GM18873 (cell line): ENCODE results near the gene GATAD2B.
"Not testable (repeated sequence)": the region's sequence is repeated elsewhere in the genome, so short reads cannot be mapped to it uniquely, and the experiment has no call there.

Experiments
- ATAC-seq: cut with Tn5 transposase; IDR thresholded peaks from one replicate; pipeline ENCODE4 v1.9.1; 2021; ENCODE audit warnings: mild to moderate bottlenecking, moderate library complexity, moderate number of reproducible peaks; ENCODE audit not compliant: unreplicated experiment, low FRiP score

Gene GATAD2B

DNA sequence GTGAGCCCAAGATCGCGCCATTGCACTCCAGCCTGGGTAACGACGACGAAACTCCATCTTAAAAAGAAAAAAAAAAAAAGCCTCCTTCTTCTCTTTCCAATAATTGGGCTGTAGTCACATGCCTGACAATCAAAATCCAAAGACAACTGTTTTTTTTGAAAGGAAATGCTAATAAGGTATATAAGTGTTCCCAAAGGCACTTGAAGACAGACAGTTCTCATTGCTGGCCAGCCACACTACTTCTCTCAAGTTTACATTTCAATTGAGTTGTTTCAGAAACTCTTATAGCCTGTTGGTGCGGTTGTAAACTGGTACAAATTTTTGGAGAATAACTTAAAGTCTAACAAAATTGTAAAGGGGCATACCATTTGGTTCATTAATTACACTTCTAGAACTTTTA, 23.3 kb downstream of the GATAD2B start:
- ATAC-seq, result no peak

GRCh38 chr1:153895866-153896265, 26.9 kb downstream of the GATAD2B start:
- ATAC-seq, result not testable (repeated sequence)

- ATAC-seq, result not testable (repeated sequence)
Observed at GRCh38 chr1:153891042-153891441, 31.7 kb downstream of the GATAD2B start.

DNA sequence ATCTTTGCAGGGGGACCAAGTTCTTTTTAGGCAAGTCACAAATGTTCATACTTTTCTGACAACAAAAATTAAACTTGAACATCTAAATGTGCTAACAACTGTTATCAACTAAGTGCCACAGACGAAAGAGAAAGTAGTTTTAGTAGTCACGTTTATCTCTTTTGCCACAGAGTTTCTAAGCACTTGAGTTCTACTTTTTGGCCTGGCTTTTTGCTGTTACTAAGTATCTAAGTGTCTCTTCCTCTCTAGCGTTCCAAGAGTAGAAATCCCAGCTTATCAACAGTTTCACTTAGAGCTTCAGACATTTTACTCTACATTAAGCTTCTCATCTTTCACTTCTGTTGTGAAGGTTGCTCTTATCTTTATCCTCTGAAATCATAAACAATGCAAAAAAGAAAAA, 34.2 kb downstream of the GATAD2B start:
- ATAC-seq, result no peak

DNA sequence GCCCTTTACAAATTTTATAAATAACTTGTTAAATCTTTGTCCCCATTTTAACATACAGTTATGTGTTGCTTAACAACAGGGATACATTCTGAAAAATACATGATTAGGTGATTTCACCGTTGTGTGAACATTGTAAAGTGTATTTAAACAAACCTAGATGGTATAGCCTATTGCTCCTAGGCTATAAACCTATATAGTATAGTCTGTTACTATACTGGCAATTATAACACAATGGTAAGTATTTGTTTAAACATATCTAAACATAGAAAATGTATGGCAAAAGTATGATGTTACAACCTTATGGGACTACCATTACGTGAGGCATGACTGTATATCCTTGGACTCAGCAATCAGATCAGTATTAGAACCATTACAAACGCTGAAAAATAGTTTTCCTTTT, 36.6 kb downstream of the GATAD2B start:
- no peak for ATAC-seq

GRCh38 chr1:153883223-153883622, 39.5 kb downstream of the GATAD2B start:
- ATAC-seq, result no peak

- no peak for ATAC-seq
Observed at GRCh38 chr1:153882296-153882912, 40.4 kb downstream of the GATAD2B start.

- ATAC-seq, result no peak
Observed at GRCh38 chr1:153881751-153882150, 41.0 kb downstream of the GATAD2B start.

GRCh38 chr1:153880962-153881361, 41.8 kb downstream of the GATAD2B start:
- no peak for ATAC-seq

GRCh38 chr1:153880024-153880423, 42.7 kb downstream of the GATAD2B start:
- no peak for ATAC-seq

GRCh38 chr1:153877112-153877511, 45.7 kb downstream of the GATAD2B start:
- no peak for ATAC-seq

GRCh38 chr1:153872934-153873333, 49.8 kb downstream of the GATAD2B start:
- no peak for ATAC-seq

DNA sequence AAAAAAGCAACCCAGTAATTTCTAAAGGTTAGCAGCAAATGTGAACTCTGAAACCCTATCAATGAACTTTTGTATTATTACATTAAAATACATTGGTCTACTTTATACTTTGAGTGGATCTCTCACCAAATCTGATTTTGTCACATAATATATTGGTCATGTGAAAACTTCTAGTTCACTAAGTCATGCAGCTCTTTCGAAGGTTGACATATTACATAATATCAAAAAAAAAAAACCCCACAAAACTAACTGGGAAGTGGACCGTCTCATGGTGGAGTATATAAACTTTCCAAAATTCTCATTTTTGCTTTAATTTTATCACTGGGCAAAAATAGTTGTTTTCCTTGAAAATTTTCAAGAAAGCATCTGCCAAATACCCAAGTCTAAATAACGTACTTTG, 50.4 kb downstream of the GATAD2B start:
- no peak for ATAC-seq

- ATAC-seq, result no peak
Observed at GRCh38 chr1:153869486-153869885, 53.3 kb downstream of the GATAD2B start.

GRCh38 chr1:153866045-153866850, 56.5 kb downstream of the GATAD2B start:
- ATAC-seq, result no peak

DNA sequence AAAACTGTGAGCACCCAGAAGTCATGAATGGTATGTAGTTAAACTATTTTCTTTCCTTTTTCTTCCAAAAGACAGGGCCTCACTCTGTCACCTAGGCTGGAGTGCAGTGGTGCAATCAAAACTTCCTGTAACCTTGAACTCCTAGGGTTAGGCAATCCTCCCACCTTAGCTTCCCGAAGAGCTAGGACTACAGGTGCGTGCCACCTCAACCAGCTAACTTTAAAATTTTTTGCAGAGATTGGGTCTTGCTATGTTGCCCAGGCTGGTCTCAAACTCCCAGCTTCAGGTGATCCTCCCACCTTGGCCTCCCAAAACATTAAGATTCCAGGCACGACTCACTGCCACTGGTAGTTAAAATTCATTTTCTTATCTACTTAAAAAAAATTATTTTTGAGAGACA, 62.5 kb downstream of the GATAD2B start:
- ATAC-seq, result no peak

DNA sequence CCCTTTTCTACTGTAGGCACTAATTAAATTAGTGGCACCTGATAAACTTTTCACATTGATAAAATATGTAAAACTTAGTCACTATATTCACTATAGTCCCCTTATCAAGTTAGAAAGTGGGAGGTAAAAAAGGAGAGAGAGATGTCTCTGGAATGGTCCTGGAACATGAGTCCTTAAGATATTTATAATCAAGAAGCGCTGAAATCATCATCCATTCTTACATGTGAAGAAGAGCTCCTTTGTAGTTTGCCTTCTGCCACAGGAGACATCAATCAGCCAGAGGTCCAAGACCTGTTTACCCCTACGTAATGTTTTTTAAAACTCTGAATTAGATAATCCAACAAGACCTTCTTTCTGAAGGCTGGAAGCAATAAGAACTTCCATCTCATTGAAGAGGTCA, 65.3 kb downstream of the GATAD2B start:
- no peak for ATAC-seq

GRCh38 chr1:153856763-153857162, 66.0 kb downstream of the GATAD2B start:
- ATAC-seq, result no peak

DNA sequence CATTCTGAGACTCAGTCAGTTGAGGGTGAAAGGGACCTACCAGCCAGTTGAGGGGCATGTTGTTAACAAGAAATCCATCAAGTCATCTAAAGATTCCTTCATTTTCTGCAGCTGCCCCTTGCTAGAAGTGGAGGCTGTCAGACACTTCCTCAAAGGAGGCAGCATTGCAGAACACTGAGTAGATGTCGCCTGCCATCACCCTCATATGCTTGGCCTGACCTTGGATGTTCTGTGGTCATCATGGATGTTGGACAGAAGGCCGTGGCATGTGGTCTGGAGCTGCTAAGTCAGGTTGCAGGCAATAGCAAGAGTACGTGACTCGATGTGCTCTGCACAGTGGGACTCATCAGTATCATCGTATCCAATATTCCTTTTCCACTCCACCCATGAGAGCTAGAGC, 70.6 kb downstream of the GATAD2B start:
- no peak for ATAC-seq

DNA sequence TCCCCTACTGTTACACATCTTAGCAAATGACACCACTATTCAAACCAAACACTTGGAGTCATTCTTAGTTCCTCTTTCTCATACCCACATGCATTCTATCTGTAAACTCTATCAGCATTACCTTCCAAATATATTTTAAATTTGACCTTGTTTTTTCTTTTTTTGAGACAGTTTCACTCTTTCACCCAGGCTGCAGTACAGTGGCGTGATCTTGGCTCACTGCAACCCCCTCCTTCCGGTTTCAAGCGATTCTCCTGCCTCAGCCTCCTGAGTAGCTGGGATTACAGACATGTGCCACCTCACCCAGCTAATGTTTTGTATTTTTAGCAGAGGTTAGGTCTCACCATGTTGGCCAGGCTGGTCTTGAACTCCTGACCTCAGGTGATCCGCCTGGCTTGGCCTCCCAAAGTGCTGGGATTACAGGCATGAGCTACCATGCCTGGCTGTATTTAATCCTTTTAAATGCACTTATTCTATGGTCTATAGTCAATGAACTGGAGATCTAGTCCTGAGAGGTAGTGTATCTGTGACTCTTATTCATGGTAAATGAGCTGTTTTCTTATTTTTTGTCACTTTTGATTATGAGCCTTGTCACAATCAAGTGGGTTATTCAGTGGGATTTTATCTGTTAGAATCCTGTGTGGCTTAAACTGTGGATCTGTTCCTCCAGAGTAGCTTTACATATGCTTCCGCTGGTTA, 73.1 kb downstream of the GATAD2B start:
- ATAC-seq, result peak; percentile 62

- no peak for ATAC-seq
Observed at GRCh38 chr1:153848805-153849204, 74.0 kb downstream of the GATAD2B start.
